ENCODE measurements around the gene ABCC1.

Gene ABCC1

GRCh38 chr16:15976929-15977637 lies 27.7 kb downstream of the ABCC1 start:
- H3K27ac ChIP-seq (ENCODE audit: low read depth, low read length): no peak overlapping the region
- no peaks in the 10 kb centered on the region for H3K9me2 ChIP-seq (replicated peaks; ENCODE audit: insufficient read depth, low read length)
- peaks cover 93% of the 10 kb centered on the region for H3K79me2 ChIP-seq (ENCODE audit: insufficient read depth, low read length)
- no peak overlapping the region for H3K9ac ChIP-seq (ENCODE audit: low read length)
- no peak overlapping the region for H3K4me3 ChIP-seq (ENCODE audit: insufficient read depth, low read length, poor library complexity, severe bottlenecking)
- H3K36me3 ChIP-seq (ENCODE audit: low read length): peaks cover 27% of the 10 kb centered on the region
- H2AFZ ChIP-seq (ENCODE audit: low read depth, low read length, severe bottlenecking): no peak overlapping the region
- TF ChIP-seq CTCF (IDR thresholded peaks at IDR 0.05; ENCODE audit: insufficient read depth, low read length, poor library complexity, severe bottlenecking) (no peak), EZH2phosphoT487 (conservative IDR thresholded peaks at IDR 0.05; ENCODE audit: low read length) (no peak)
- H4K20me1 ChIP-seq (ENCODE audit: low read depth, low read length): no peaks in the 10 kb centered on the region
- no peaks in the 10 kb centered on the region for H3F3A ChIP-seq (ENCODE audit: insufficient read depth)
- no peak overlapping the region for H3K4me2 ChIP-seq (ENCODE audit: low read depth, low read length, poor library complexity, severe bottlenecking)
- H3K27me3 ChIP-seq (ENCODE audit: low read length): no peaks in the 10 kb centered on the region
- peaks cover 44% of the 10 kb centered on the region; the same call in 1 of the 2 replicates for H3K9me3 ChIP-seq (ENCODE audit: insufficient read depth, low read length)

GRCh38 chr16:15979801-15980200 lies 30.4 kb downstream of the ABCC1 start:
- H3K27me3 ChIP-seq (ENCODE audit: low read length): no peaks in the 10 kb centered on the region
- peaks cover 43% of the 10 kb centered on the region; the same call in 1 of the 2 replicates for H3K9me3 ChIP-seq (ENCODE audit: insufficient read depth, low read length)
- no peaks in the 10 kb centered on the region for H3K9me2 ChIP-seq (replicated peaks; ENCODE audit: insufficient read depth, low read length)
- H3K9ac ChIP-seq (ENCODE audit: low read length): no peak overlapping the region
- no peak overlapping the region for H3K4me2 ChIP-seq (ENCODE audit: low read depth, low read length, poor library complexity, severe bottlenecking)
- peaks cover 22% of the 10 kb centered on the region for H3K36me3 ChIP-seq (ENCODE audit: low read length)
- TF ChIP-seq EZH2phosphoT487 (conservative IDR thresholded peaks at IDR 0.05; ENCODE audit: low read length): no peak
- no peak for TF ChIP-seq CTCF (IDR thresholded peaks at IDR 0.05; ENCODE audit: insufficient read depth, low read length, poor library complexity, severe bottlenecking)
- H3F3A ChIP-seq (ENCODE audit: insufficient read depth): no peaks in the 10 kb centered on the region
- H3K27ac ChIP-seq (ENCODE audit: low read depth, low read length): no peak overlapping the region
- no peaks in the 10 kb centered on the region for H4K20me1 ChIP-seq (ENCODE audit: low read depth, low read length)
- H2AFZ ChIP-seq (ENCODE audit: low read depth, low read length, severe bottlenecking): no peak overlapping the region
- H3K79me2 ChIP-seq (ENCODE audit: insufficient read depth, low read length): peaks cover 91% of the 10 kb centered on the region
- H3K4me3 ChIP-seq (ENCODE audit: insufficient read depth, low read length, poor library complexity, severe bottlenecking): no peak overlapping the region

GRCh38 chr16:15980329-15980728 lies 30.9 kb downstream of the ABCC1 start:
- no peaks in the 10 kb centered on the region for H4K20me1 ChIP-seq (ENCODE audit: low read depth, low read length)
- H3K27me3 ChIP-seq (ENCODE audit: low read length): no peaks in the 10 kb centered on the region
- no peak overlapping the region for H3K4me3 ChIP-seq (ENCODE audit: insufficient read depth, low read length, poor library complexity, severe bottlenecking)
- H3F3A ChIP-seq (ENCODE audit: insufficient read depth): no peaks in the 10 kb centered on the region
- peaks cover 43% of the 10 kb centered on the region; the same call in 1 of the 2 replicates for H3K9me3 ChIP-seq (ENCODE audit: insufficient read depth, low read length)
- no peak overlapping the region for H3K27ac ChIP-seq (ENCODE audit: low read depth, low read length)
- H3K4me2 ChIP-seq (ENCODE audit: low read depth, low read length, poor library complexity, severe bottlenecking): no peak overlapping the region
- no peak overlapping the region for H2AFZ ChIP-seq (ENCODE audit: low read depth, low read length, severe bottlenecking)
- H3K9ac ChIP-seq (ENCODE audit: low read length): no peak overlapping the region
- peaks cover 91% of the 10 kb centered on the region for H3K79me2 ChIP-seq (ENCODE audit: insufficient read depth, low read length)
- H3K9me2 ChIP-seq (replicated peaks; ENCODE audit: insufficient read depth, low read length): no peaks in the 10 kb centered on the region
- peaks cover 22% of the 10 kb centered on the region for H3K36me3 ChIP-seq (ENCODE audit: low read length)
- TF ChIP-seq EZH2phosphoT487 (conservative IDR thresholded peaks at IDR 0.05; ENCODE audit: low read length): no peak
- no peak for TF ChIP-seq CTCF (IDR thresholded peaks at IDR 0.05; ENCODE audit: insufficient read depth, low read length, poor library complexity, severe bottlenecking)

Measured in SU-DHL-6 (cell line).